ENCODE data around the gene ATF4. TPM values are rescaled to one million over a fixed set of nuclear protein-coding genes. Genes with fewer than 3 reads are reported as not detected.
"Not testable (repeated sequence)": the region's sequence is repeated elsewhere in the genome, so short reads cannot be mapped to it uniquely, and the experiment has no call there.

Gene ATF4
- total and polyA plus RNA-seq, 7 experiments from 2014 or later = 68.9 to 293 (median 243) TPM

GRCh38 chr22:39502789-39503409, 17.5 kb upstream of the ATF4 start:
- peaks cover 17 to 46% (median 25%) of the 10 kb centered on the region in 3 experiments for H3K36me3 ChIP-seq (ENCODE audit: control insufficient read depth in 2 of 3, insufficient read depth in 3 of 3, low read length in 3 of 3)
- H3K27me3 ChIP-seq (ENCODE audit: control insufficient read depth in 2 of 2, insufficient read depth in 2 of 2, low read length in 2 of 2) = no peaks in the 10 kb centered on the region
- peak overlapping the region; percentile 79 for H3K27ac ChIP-seq (ENCODE audit: low read depth, low read length)
- H3K4me1 Mint-ChIP-seq = peaks cover 23 to 52% (median 43%) of the 10 kb centered on the region in 7 donors
- DNase-seq (no peak), ATAC-seq (no peak)
- H3K36me3 Mint-ChIP-seq = peaks cover 4 to 26% (median 15%) of the 10 kb centered on the region in 5 donors
- POLR2A ChIA-PET = interaction anchor here (1.0 to 7.9 kb wide), 9 partner anchors 8 to 541 kb away, joined by 3 to 93 read pairs (median 10); partner anchors contain the start of genes ATF4, RPL3 and TAB1
- no peaks in the 10 kb centered on the region for H3K9me3 Mint-ChIP-seq
- peaks cover 16 to 21% of the 10 kb centered on the region in 2 donors for H3K4me1 ChIP-seq (ENCODE audit: control insufficient read depth in 2 of 2, insufficient read depth in 2 of 2, low read length in 2 of 2)
- H3K4me3 ChIP-seq (ENCODE audit: low read length) = peak overlapping the region; percentile 59
- no peaks in the 10 kb centered on the region for H3K9me3 ChIP-seq (ENCODE audit: control insufficient read depth in 2 of 3, low read length in 3 of 3)
- CTCF ChIA-PET = interaction anchor here (0.7 to 2.4 kb wide), 4 partner anchors 12 to 932 kb away, joined by 3 to 7 read pairs (median 3); no protein-coding TSS in a partner anchor
- peaks cover 0 to 6% (median 0%) of the 10 kb centered on the region in 5 donors for H3K27me3 Mint-ChIP-seq
- H3K4me3 Mint-ChIP-seq = peak overlapping the region; percentile 75 to 100 (median 94)
- intact Hi-C loops (cut with micrococcal nuclease) = loop anchor here (1.0 kb wide), 5 partner anchors 13 to 541 kb away; partner anchors contain the start of genes ATF4 (in 2 of the 2), RPS19BP1 (in 2 of the 2) and TAB1 (in 1 of the 2)
- H3K27ac Mint-ChIP-seq = peak overlapping the region; percentile 75 to 97 (median 86)

DNA sequence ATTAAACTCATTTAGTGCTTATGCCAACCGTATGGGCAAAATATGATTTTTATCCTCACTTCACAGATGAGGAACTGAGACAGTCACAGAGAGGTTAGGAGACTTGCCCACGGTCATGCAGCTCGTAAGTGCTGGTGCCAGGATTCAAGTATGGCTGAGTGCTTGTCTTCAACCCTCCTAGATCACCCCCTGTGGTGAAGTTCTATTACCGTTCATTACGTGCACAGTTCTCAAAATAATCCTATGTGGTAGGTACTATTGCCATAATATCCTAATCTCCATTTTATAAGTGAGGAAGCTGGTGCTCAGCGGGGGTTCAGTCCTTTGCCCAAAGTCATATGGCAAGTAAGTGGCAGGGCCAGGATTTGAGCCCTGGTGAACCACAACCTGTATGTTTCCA, 16.7 kb upstream of the ATF4 start:
- Mint-ChIP-seq H3K27ac (peak overlapping the region; percentile 36 to 93 (median 66)), H3K27me3 (peaks cover 0 to 3% (median 0%) of the 10 kb centered on the region in 5 donors), H3K4me3 (peak overlapping the region; percentile 70 to 100 (median 93)), H3K36me3 (peaks cover 10 to 33% (median 20%) of the 10 kb centered on the region in 5 donors), H3K4me1 (peaks cover 28 to 58% (median 49%) of the 10 kb centered on the region in 7 donors), H3K9me3 (no peaks in the 10 kb centered on the region)
- ChIA-PET CTCF (interaction anchor here (0.6 to 2.4 kb wide), 4 partner anchors 11 to 334 kb away, joined by 3 to 8 read pairs (median 5); no protein-coding TSS in a partner anchor), POLR2A (interaction anchor here (0.6 to 7.9 kb wide), 7 partner anchors 9 to 541 kb away, joined by 3 to 93 read pairs (median 6); partner anchors contain the start of gene ATF4)
- Histone ChIP-seq H3K27me3 (ENCODE audit: control insufficient read depth in 2 of 2, insufficient read depth in 2 of 2, low read length in 2 of 2) (no peaks in the 10 kb centered on the region), H3K9me3 (ENCODE audit: control insufficient read depth in 2 of 3, low read length in 3 of 3) (no peaks in the 10 kb centered on the region), H3K36me3 (ENCODE audit: control insufficient read depth in 2 of 3, insufficient read depth in 3 of 3, low read length in 3 of 3) (peaks cover 25 to 53% (median 25%) of the 10 kb centered on the region in 3 experiments), H3K27ac (ENCODE audit: low read depth, low read length) (peak overlapping the region; percentile 79), H3K4me1 (ENCODE audit: control insufficient read depth in 2 of 2, insufficient read depth in 2 of 2, low read length in 2 of 2) (peaks cover 20 to 21% of the 10 kb centered on the region in 2 donors), H3K4me3 (ENCODE audit: low read length) (peak overlapping the region; percentile 59)
- no peak for DNase-seq
- intact Hi-C loops (cut with micrococcal nuclease) = no loop called here
- ATAC-seq = no peak

DNA sequence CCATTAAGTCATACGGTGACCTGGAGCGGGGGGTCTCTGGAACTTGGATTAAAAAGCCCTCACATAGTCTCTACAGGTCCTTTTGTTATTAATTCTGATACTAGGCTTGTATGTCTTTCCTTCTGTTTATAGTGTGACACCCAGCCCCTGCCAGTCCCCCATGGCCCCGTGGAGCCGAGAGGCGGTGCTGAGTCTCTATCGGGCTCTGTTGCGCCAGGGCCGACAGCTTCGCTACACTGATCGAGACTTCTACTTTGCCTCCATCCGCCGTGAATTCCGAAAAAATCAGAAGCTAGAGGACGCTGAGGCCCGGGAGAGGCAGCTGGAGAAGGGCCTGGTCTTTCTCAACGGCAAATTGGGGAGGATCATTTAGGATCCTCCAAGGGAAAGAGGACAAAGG, 16.3 kb upstream of the ATF4 start:
- ATAC-seq = no peak
- H3K36me3 ChIP-seq (ENCODE audit: control insufficient read depth in 2 of 3, insufficient read depth in 3 of 3, low read length in 3 of 3) = peaks cover 25 to 57% (median 25%) of the 10 kb centered on the region in 3 experiments
- Mint-ChIP-seq H3K4me3 (peak overlapping the region in 9 of 10 donors; percentile 75 to 100 (median 94)), H3K36me3 (peaks cover 11 to 34% (median 20%) of the 10 kb centered on the region in 5 donors), H3K27ac (peak overlapping the region in 5 of 9 donors; percentile 25 to 93 (median 86)), H3K27me3 (no peaks in the 10 kb centered on the region), H3K9me3 (no peaks in the 10 kb centered on the region), H3K4me1 (peaks cover 31 to 59% (median 51%) of the 10 kb centered on the region in 7 donors)
- no peak for DNase-seq
- intact Hi-C loops (cut with micrococcal nuclease) = no loop called here
- H3K4me3 ChIP-seq (ENCODE audit: low read length) = no peak overlapping the region
- CTCF ChIA-PET = interaction anchor here (0.6 to 1.8 kb wide), 3 partner anchors 11 to 334 kb away, joined by 3 to 8 read pairs (median 3); no protein-coding TSS in a partner anchor
- H3K9me3 ChIP-seq (ENCODE audit: control insufficient read depth in 2 of 3, low read length in 3 of 3) = no peaks in the 10 kb centered on the region
- no peak overlapping the region for H3K27ac ChIP-seq (ENCODE audit: low read depth, low read length)
- H3K27me3 ChIP-seq (ENCODE audit: control insufficient read depth in 2 of 2, insufficient read depth in 2 of 2, low read length in 2 of 2) = no peaks in the 10 kb centered on the region
- POLR2A ChIA-PET = interaction anchor here (0.6 to 7.9 kb wide), 6 partner anchors 10 to 104 kb away, joined by 3 to 93 read pairs (median 6); partner anchors contain the start of genes ATF4 and TAB1
- peaks cover 20 to 21% of the 10 kb centered on the region in 2 donors for H3K4me1 ChIP-seq (ENCODE audit: control insufficient read depth in 2 of 2, insufficient read depth in 2 of 2, low read length in 2 of 2)

DNA sequence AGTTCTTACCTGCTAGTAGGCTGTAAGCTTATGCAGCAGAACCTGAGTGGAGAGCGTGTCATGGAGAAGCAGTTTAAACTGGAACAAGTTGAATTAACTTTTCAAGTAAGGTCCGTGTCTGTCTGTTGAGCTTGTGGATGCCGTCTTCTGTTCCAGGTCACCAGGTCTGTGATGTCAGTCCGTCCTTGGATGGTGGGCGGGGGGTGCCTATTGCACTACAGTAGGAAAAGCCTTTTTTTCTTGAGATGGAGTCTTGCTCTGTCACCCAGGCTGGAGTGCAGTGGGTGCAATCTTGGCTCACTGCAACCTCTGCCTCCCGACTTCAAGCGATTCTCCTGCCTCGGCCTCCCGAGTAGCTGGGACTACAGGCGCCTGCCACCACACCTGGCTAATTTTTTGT, 13.3 kb upstream of the ATF4 start:
- not testable (repeated sequence) for H3K9me3 ChIP-seq (ENCODE audit: control insufficient read depth in 2 of 3, low read length in 3 of 3)

GRCh38 chr22:39508393-39508792, 12.0 kb upstream of the ATF4 start:
- ChIA-PET CTCF (interaction anchor here (1.0 kb wide), 1 partner anchor 9 kb away, joined by 3 read pairs; no protein-coding TSS in a partner anchor), POLR2A (interaction anchor here (0.5 to 7.9 kb wide), 4 partner anchors 14 to 272 kb away, joined by 3 to 93 read pairs (median 5); partner anchors contain the start of gene ATF4)
- H3K27me3 ChIP-seq (ENCODE audit: control insufficient read depth in 2 of 2, insufficient read depth in 2 of 2, low read length in 2 of 2) = no peaks in the 10 kb centered on the region
- intact Hi-C loops (cut with micrococcal nuclease) = no loop called here
- H3K4me1 ChIP-seq (ENCODE audit: control insufficient read depth in 2 of 2, insufficient read depth in 2 of 2, low read length in 2 of 2) = peaks cover 13 to 14% of the 10 kb centered on the region in 2 donors
- no peak overlapping the region for H3K27ac ChIP-seq (ENCODE audit: low read depth, low read length)
- no peak overlapping the region for H3K4me3 ChIP-seq (ENCODE audit: low read length)
- no peak for DNase-seq
- Mint-ChIP-seq H3K27me3 (no peaks in the 10 kb centered on the region), H3K27ac (peak overlapping the region in 4 of 9 donors; percentile 0 to 48 (median 24)), H3K36me3 (peaks cover 22 to 49% (median 30%) of the 10 kb centered on the region in 5 donors), H3K4me1 (peaks cover 38 to 51% (median 47%) of the 10 kb centered on the region in 7 donors), H3K4me3 (peak overlapping the region in 1 of 10 donors; percentile 17), H3K9me3 (no peaks in the 10 kb centered on the region)
- no peak for ATAC-seq
- peaks cover 25 to 96% (median 29%) of the 10 kb centered on the region in 3 experiments for H3K36me3 ChIP-seq (ENCODE audit: control insufficient read depth in 2 of 3, insufficient read depth in 3 of 3, low read length in 3 of 3)
- no peaks in the 10 kb centered on the region for H3K9me3 ChIP-seq (ENCODE audit: control insufficient read depth in 2 of 3, low read length in 3 of 3)

More for the DNA sequence above, 13.3 kb upstream of the ATF4 start:
- Mint-ChIP-seq H3K4me1 (peaks cover 40 to 62% (median 54%) of the 10 kb centered on the region in 7 donors), H3K36me3 (peaks cover 21 to 47% (median 29%) of the 10 kb centered on the region in 5 donors), H3K27ac (peak overlapping the region in 2 of 9 donors; percentile 10 to 40)
- intact Hi-C loops (cut with micrococcal nuclease); DNase-seq; H3K4me3 ChIP-seq (ENCODE audit: low read length); H3K4me3 Mint-ChIP-seq; H3K27ac ChIP-seq (ENCODE audit: low read depth, low read length); ATAC-seq; H3K27me3 ChIP-seq (ENCODE audit: control insufficient read depth in 2 of 2, insufficient read depth in 2 of 2, low read length in 2 of 2); H3K27me3 Mint-ChIP-seq; H3K9me3 Mint-ChIP-seq: not testable (repeated sequence)
- H3K4me1 ChIP-seq (ENCODE audit: control insufficient read depth in 2 of 2, insufficient read depth in 2 of 2, low read length in 2 of 2) = peaks cover 20 to 21% of the 10 kb centered on the region in 2 donors
- POLR2A ChIA-PET = interaction anchor here (0.8 to 7.9 kb wide), 3 partner anchors 11 to 23 kb away, joined by 4 to 93 read pairs (median 4); partner anchors contain the start of gene ATF4
- CTCF ChIA-PET = interaction anchor here (0.6 to 1.0 kb wide), 2 partner anchors 23 to 58 kb away, joined by 3 to 5 read pairs; no protein-coding TSS in a partner anchor
- H3K36me3 ChIP-seq (ENCODE audit: control insufficient read depth in 2 of 3, insufficient read depth in 3 of 3, low read length in 3 of 3) = peaks cover 25 to 87% (median 25%) of the 10 kb centered on the region in 3 experiments

- POLR2A ChIA-PET = interaction anchor here (0.5 to 2.8 kb wide), 3 partner anchors 9 to 769 kb away, joined by 3 to 11 read pairs (median 11); no protein-coding TSS in a partner anchor
Observed at GRCh38 chr22:39510529-39511149, 9.7 kb upstream of the ATF4 start.

More at GRCh38 chr22:39510529-39511149, 9.7 kb upstream of the ATF4 start:
- no peaks in the 10 kb centered on the region for H3K9me3 Mint-ChIP-seq
- H3K36me3 ChIP-seq (ENCODE audit: control insufficient read depth in 2 of 3, insufficient read depth in 3 of 3, low read length in 3 of 3) = peaks cover 22 to 100% (median 32%) of the 10 kb centered on the region in 3 experiments
- H3K4me3 Mint-ChIP-seq = no peak overlapping the region
- CTCF ChIA-PET = interaction anchor here (1.0 to 1.1 kb wide), 3 partner anchors 9 to 21 kb away, joined by 3 read pairs; partner anchors contain the start of gene MIEF1
- H3K4me3 ChIP-seq (ENCODE audit: low read length) = no peak overlapping the region
- peak overlapping the region; percentile 10 for H3K27ac ChIP-seq (ENCODE audit: low read depth, low read length)
- H3K4me1 ChIP-seq (ENCODE audit: control insufficient read depth in 2 of 2, insufficient read depth in 2 of 2, low read length in 2 of 2) = peaks cover 2 to 5% of the 10 kb centered on the region in 2 donors
- H3K27me3 Mint-ChIP-seq = no peaks in the 10 kb centered on the region
- ATAC-seq = no peak
- H3K36me3 Mint-ChIP-seq = peaks cover 25 to 54% (median 38%) of the 10 kb centered on the region in 5 donors
- H3K27me3 ChIP-seq (ENCODE audit: control insufficient read depth in 2 of 2, insufficient read depth in 2 of 2, low read length in 2 of 2) = no peaks in the 10 kb centered on the region
- no peak for DNase-seq
- H3K4me1 Mint-ChIP-seq = peaks cover 28 to 39% (median 39%) of the 10 kb centered on the region in 7 donors
- no peaks in the 10 kb centered on the region for H3K9me3 ChIP-seq (ENCODE audit: control insufficient read depth in 2 of 3, low read length in 3 of 3)
- peak overlapping the region in 2 of 9 donors; percentile 4 to 33 for H3K27ac Mint-ChIP-seq
- intact Hi-C loops (cut with micrococcal nuclease) = no loop called here
